HCEC 1CT (cell line): Measurements from ENCODE around the gene CMPK2.

Experiments used
- DNase-seq: peaks from one replicate; pipeline ENCODE4 v3.0.0-alpha.2; 2017

CMPK2 gene

DNA sequence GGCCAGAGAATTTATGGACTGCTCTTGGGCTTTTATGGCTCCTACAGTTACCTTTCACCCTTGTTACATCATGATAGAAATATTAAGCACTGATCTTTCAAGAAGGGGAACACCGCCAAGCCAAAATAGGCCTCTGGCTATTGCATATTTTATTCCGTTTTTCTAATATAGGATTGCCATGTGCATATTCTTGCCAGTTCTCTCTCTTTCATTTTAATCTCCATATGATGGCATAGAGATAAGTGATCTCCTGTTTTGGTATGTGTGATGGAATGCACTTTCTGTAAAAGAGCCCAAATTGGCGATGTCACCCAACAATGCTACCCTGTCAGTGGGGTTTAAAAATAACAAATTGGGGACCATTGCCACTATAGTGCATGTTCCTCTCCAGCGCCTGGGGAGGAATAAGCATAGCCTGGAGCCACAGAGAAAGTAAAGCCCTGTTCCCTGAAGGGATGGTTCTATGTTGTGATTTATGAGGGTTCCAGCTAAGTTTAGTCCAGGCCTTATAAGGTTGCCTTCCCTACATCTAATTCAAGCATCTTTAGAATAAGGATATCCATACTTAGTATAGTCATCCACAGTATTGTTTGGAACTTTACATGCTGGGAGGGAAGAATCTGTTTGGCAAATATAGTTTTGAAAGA lies 26.9 kb downstream of the CMPK2 start:
- no peak for DNase-seq

DNA sequence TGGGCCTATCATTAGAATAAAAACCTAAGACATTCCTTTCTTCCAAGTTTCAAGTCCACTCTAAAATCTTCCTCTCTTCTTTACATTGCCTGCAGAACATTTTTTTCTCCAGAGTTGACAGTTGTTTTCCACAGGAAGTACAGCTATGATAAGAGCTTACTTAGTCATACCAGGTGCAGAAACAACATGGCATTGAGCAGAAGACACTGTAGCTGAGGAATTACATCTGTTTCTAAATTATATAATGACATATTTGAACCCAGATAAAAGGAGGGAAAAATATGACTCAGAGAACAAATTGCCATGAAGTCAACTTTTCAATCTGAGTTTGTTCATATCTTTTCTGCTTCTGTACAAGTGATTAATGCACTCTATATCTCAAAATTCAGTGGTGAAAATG lies 30.2 kb downstream of the CMPK2 start:
- no peak for DNase-seq

DNA sequence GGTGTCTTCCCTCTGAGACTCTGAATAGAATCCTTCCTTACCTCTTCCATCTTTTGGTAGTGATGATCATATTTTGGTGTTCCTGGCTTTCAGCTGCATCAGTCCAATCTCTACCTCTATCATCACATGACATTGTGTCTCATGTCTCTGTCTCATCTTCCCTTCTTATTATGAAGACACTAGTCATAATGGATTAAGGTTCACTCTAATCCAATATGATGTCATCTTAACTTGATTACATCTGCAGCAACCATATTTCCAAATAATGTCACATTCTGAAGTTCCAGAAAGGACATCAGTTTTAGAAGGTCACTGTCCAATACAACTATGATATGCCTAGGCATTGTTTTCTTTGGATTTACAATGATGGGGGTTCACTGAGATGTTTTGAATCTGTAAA lies 31.5 kb downstream of the CMPK2 start:
- no peak for DNase-seq

GRCh38 chr2:6833300-6833604 lies 32.5 kb downstream of the CMPK2 start:
- no peak for DNase-seq

- DNase-seq = no peak
These were observed 33.0 kb downstream of the CMPK2 start for GRCh38 chr2:6832596-6833299.

- DNase-seq = no peak
These were observed 34.5 kb downstream of the CMPK2 start for GRCh38 chr2:6831229-6831628.

- no peak for DNase-seq
These were observed 37.5 kb downstream of the CMPK2 start for GRCh38 chr2:6828299-6828584.

DNA sequence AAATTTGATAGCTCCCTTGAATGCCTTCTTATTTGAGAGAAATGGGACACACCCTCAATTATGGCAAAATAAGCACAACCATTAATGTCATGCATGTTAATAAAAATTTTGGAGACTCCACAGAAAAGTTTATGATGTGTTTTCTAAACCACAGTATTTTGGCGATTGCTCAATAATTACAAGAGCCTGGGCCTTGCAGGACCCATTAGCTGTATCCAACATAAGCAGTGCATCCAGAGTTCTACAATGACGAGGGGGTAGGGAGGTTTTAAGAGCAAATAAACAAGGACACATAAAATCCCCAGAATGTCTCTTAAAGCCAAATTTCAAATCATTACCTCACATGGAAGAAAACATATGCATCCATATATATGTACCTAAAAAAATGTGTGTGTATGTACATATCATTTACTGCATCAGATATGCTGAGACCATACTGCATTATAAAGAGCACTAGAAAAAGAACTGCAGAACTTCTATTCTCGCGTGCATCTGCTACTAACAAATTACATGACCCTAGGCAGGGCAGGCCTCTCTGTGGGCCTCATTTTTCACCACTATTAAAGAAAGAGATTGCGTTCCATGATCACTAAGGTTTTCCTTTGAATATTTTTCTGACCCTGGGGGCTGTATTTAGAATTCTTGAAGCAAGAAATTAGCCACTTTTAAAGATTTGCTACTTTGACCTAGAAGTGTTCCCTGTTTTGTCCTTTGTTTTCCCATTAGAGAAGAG lies 38.0 kb downstream of the CMPK2 start:
- DNase-seq = no peak

GRCh38 chr2:6826081-6826913 lies 39.4 kb downstream of the CMPK2 start:
- DNase-seq = no peak

DNA sequence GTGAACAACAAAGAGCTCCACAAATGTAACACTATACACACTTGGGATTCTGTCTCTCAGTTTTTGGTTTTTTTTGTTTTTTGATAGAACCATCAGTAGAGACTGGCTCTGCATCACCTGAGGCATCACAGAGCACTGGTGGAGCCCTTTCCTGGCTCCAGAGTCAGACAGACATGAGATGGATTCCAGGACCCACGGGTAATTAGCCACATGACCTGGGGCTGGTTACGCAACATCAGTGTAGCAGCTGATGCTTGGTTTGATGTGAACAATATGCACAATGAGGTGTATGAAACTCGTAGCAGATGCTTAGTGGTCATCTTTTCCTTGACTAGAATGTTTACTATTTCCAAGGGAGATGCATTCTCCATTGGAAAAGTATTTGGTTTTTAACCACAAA lies 40.7 kb downstream of the CMPK2 start:
- no peak for DNase-seq

DNA sequence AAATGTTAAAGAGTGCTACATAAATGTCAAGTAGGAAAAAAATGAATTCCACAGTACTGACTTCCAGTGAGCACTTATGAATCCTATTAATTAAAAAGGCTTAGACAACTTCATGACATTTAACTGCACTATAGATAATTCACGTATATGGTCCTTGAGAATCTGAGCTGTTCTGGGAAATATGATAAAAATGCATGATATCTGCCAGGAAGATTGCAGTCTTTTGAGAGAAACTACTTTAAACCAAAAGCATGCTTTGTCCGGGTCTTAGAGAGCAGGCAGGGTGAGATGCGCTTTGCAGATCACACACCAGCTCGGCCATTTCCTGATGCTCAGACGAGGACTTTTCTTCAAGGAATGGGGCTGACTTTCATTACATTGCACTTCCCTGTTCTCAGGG lies 42.6 kb downstream of the CMPK2 start:
- DNase-seq = no peak

DNA sequence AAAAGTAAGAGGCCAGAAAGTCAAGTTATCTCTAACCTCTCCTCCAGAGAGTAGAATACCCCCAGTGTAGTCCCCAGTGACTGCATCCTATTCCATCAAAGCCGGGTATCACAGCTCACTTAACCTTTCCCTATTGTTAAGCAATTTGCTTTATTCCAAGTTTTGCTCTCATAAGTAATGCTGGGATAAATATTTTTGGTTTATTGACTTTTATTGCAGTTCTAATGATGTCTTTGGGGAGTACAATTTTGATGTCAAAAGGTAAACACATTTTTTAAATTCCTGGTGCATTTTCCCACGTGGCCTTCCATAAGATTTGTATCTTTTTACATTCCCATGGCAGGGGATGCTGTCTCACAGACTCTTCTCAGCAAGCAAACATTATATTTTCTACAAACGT lies 43.3 kb downstream of the CMPK2 start:
- no peak for DNase-seq

DNA sequence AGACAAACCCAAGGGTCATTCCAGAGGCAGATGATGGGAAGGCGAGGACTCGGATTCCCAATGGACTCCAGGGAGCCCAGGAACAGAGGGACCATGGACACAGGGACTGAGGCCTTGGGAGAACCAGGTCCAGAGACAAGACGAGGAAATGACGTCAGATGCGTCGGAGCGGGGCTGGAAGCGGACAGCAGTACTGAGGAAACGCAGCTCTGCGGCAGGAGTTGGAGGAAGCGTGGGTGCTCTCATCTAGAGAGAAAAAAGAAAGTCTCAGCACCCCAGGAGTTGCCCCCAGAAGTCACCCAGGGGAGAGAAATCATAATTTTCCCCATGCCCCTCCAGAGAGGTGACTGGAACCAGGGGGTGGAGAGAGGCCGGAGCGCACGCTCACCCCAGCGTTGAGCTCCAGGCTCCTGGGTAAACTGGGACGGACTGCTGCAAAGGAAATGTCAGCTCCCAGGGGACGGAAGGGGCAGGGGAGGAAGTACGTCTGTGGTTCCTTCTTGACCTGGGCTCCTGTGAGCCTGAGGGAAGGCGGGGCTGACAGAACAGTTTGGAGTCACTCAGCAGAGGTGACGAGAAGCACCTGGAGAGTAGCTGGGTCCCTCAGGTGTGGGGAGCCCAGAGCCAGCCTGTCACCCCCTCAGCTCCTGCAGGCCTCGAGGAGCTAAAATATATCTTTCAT lies 44.7 kb downstream of the CMPK2 start:
- no peak for DNase-seq

GRCh38 chr2:6820236-6820635 lies 45.5 kb downstream of the CMPK2 start:
- no peak for DNase-seq

DNA sequence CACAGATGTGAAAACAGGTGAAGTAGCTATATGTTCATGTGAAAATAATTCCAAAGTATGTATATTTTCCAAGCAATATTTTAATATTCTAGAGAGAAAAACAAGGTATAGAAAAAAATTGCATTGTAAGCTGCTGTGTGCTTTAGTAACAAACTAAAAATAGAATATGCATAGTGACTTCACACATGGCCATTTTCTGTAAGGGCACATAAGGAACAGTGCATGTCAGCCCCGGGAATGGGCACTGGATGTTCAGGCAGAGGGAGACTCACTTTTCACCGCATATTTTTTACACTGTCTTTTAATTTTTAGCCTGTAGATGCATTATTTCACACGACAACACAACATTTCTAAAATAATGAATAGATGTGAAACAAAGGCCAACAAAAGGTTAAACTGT lies 46.0 kb downstream of the CMPK2 start:
- no peak for DNase-seq

- DNase-seq = no peak
These were observed 47.7 kb downstream of the CMPK2 start for GRCh38 chr2:6818012-6818411.

GRCh38 chr2:6814869-6815268 lies 50.8 kb downstream of the CMPK2 start:
- no peak for DNase-seq

DNA sequence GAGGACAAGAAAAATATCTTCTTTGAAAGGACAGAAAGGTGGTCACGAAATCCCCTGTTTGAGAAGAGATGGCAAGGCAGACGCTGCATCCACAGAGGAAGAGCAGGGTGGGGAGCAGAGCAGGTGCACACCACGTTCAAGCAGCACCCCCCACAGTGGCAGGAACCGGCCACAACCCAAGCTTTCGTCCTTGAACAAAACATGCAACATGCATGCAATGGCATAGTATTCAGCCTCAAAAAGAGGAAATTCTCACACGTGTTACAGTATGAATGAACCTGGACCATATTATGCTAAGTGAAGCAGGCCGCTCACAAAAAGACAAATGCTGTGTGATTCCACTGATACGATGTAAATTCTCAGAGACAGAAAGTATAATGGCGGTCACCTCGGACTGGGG lies 51.4 kb downstream of the CMPK2 start:
- DNase-seq = no peak

- DNase-seq = no peak
These were observed 52.1 kb downstream of the CMPK2 start for GRCh38 chr2:6813573-6813972.

DNA sequence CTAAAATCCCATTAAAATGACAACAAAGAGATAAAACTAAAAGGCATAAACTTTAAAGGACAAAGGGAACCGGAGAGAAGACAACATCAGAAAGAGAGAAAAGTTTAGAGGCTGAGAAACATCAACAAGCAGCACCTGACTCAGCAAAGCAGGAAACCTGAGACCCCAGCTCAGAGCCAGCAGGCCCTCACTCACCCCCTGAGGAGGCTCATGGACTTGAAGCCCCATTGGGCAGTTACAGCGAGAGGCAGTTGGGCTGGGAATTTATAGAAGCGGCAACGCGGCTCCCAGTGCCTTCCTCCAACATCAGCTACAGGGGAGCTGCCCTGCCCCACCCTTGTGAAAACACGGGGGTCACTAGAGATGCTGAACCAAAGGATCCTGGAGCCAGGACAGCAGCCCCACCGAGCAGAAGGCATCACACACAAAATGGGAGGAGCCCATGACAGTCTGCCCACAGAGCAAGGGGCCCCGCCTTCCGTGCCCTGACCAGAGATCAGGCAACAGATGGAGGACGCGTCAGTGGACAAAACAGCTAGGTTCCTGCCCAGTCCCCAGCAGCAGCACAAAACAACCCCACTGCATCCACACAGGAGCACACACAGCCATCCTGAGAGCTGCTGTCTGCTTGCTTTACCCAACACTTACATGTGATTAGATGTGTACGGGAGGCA lies 52.7 kb downstream of the CMPK2 start:
- DNase-seq = no peak

DNA sequence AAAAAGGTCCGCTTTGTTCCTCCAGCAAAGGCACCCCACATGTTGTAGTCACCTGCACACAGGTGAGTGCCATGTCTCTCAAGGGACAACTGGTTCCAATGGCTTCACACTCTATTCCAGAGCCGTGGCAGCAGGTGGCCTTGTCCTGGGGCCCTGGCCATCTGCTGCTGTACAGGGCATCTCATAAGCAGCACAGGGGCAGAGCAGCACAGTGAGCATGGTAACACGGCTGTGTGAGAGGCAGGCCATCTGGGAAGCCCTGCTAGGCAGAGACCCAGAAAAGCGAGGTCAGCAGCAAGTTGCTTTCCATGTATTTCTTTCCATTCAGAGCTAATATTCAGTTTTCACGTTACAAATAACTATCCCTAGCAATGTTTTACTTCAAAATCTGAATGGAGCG lies 54.7 kb downstream of the CMPK2 start:
- DNase-seq = no peak

DNA sequence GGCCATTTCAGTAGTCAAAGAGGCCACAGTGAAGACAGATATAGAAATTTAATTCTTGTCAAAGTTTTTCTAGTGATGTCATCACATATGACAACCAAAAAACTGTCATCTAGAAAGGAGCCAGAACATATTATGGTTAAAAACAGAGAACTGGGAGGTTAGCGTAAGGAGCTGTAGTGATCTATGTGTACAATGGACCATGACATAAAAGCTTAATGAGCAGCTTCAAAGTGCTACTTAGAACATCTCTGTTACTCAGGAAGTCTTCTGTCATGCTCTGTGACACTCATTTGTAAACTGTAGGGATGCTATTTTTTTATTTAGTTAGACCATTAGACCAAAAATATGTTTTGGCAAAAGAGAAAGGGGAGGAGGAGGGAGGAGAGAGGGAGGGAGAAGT lies 57.3 kb downstream of the CMPK2 start:
- DNase-seq = no peak

GRCh38 chr2:6806604-6807003 lies 59.1 kb downstream of the CMPK2 start:
- DNase-seq = no peak
